DMS153 (cell line): ENCODE data around the gene SCAP.

Source experiments
- DNase-seq: peaks from one replicate; lab custom pipeline; 2025; lab: John Stamatoyannopoulos, UW

The SCAP gene

GRCh38 chr3:47430606-47431005 lies 45.1 kb downstream of the SCAP start:
- DNase-seq: no peak

- no peak for DNase-seq
Observed at GRCh38 chr3:47429476-47430270, 46.1 kb downstream of the SCAP start.

- DNase-seq: no peak
Observed at GRCh38 chr3:47428662-47429061, 47.1 kb downstream of the SCAP start.

GRCh38 chr3:47427866-47428265 lies 47.9 kb downstream of the SCAP start:
- no peak for DNase-seq

GRCh38 chr3:47425959-47426358 lies 49.8 kb downstream of the SCAP start:
- no peak for DNase-seq

GRCh38 chr3:47425383-47425778 lies 50.4 kb downstream of the SCAP start:
- no peak for DNase-seq

GRCh38 chr3:47424434-47425382 lies 51.0 kb downstream of the SCAP start:
- DNase-seq: no peak

- no peak for DNase-seq
Observed at GRCh38 chr3:47423548-47424145, 52.1 kb downstream of the SCAP start.

- DNase-seq: no peak
Observed at GRCh38 chr3:47422743-47423142, 53.0 kb downstream of the SCAP start.

- no peak for DNase-seq
Observed at GRCh38 chr3:47421741-47422649, 53.7 kb downstream of the SCAP start.

GRCh38 chr3:47420511-47421484 lies 54.9 kb downstream of the SCAP start:
- DNase-seq: peak; percentile 27

- DNase-seq: no peak
Observed at GRCh38 chr3:47420044-47420430, 55.7 kb downstream of the SCAP start.

GRCh38 chr3:47419083-47420043 lies 56.4 kb downstream of the SCAP start:
- no peak for DNase-seq

- DNase-seq: no peak
Observed at GRCh38 chr3:47418167-47419082, 57.3 kb downstream of the SCAP start.

GRCh38 chr3:47416041-47416440 lies 59.7 kb downstream of the SCAP start:
- DNase-seq: no peak

- no peak for DNase-seq
Observed at GRCh38 chr3:47414666-47415587, 60.8 kb downstream of the SCAP start.

- no peak for DNase-seq
Observed at GRCh38 chr3:47414161-47414564, 61.6 kb downstream of the SCAP start.
